ENCODE results near the gene POU1F1. TPM values are rescaled to one million over a fixed set of nuclear protein-coding genes. Genes with fewer than 3 reads are reported as not detected.

POU1F1 gene
- total RNA-seq, 2 donors from 2014 or later = not detected

DNA sequence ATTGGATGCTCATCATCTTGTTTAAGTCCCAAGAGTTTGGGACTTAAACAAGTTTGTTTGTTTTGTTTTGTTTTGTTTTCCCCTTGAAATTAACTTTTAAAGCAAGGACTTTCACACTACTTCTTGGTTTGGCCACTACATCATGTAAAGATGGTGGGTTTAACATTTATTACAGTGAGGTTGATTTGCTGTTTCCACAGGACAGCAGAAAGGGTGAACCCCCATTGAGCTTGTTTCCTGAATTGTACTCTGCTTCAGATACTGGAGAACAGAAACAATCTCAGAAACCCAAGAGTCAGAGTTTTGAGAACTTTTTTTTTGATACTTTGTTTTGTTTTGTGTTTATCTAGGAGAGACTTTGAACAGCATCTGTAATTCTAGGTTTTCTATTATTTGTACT is 6.7 kb downstream of the POU1F1 start:
- no peaks in the 10 kb centered on the region for H3K9me3 Mint-ChIP-seq

DNA sequence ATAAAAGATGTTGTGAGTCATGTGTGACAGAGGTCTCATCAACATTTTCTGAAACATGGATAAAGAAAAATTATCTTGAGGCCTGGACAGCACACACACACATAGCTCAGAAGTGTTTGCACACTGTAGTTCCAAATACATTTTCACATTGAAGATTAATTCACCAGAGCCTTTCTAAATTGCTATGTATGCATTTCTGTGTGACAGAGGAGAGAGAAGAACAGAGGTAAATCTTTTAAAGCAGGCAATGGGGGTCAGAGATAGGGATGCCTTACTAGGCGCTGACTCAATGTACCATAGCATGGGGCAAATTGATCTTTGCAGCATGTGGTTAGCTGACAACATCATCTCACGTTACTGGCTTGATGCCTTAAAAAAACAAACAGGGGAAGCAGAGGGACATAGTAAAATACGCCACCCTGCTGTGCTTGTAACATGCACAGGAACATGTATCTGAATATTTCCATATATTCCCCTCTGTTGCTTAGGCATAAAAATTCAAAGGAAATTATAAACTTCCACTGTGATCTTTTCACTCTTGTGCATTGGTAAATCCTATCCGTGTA is 7.7 kb downstream of the POU1F1 start:
- Mint-ChIP-seq H3K27ac (no peak overlapping the region), H3K4me1 (peaks cover 3% of the 10 kb centered on the region), H3K36me3 (ENCODE audit: low read depth) (no peaks in the 10 kb centered on the region), H3K4me3 (no peak overlapping the region), H3K27me3 (ENCODE audit: insufficient read depth) (no peaks in the 10 kb centered on the region), H3K9me3 (no peaks in the 10 kb centered on the region)
- no peaks in the 10 kb centered on the region for H3K27me3 ChIP-seq (ENCODE audit: control insufficient read depth, insufficient read depth, low read length, poor library complexity, severe bottlenecking)
- H3K27ac ChIP-seq (ENCODE audit: low read depth, low read length) = no peak overlapping the region
- no peak overlapping the region for H3K4me3 ChIP-seq (ENCODE audit: low read length)
- H3K9ac ChIP-seq (ENCODE audit: extremely low read depth, low read length, poor library complexity, severe bottlenecking) = no peak overlapping the region
- no peaks in the 10 kb centered on the region for H3K4me1 ChIP-seq (ENCODE audit: control insufficient read depth, insufficient read depth, low read length)
- TF ChIP-seq, protein P1, sequence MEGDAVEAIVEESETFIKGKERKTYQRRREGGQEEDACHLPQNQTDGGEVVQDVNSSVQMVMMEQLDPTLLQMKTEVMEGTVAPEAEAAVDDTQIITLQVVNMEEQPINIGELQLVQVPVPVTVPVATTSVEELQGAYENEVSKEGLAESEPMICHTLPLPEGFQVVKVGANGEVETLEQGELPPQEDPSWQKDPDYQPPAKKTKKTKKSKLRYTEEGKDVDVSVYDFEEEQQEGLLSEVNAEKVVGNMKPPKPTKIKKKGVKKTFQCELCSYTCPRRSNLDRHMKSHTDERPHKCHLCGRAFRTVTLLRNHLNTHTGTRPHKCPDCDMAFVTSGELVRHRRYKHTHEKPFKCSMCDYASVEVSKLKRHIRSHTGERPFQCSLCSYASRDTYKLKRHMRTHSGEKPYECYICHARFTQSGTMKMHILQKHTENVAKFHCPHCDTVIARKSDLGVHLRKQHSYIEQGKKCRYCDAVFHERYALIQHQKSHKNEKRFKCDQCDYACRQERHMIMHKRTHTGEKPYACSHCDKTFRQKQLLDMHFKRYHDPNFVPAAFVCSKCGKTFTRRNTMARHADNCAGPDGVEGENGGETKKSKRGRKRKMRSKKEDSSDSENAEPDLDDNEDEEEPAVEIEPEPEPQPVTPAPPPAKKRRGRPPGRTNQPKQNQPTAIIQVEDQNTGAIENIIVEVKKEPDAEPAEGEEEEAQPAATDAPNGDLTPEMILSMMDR (conservative IDR thresholded peaks at IDR 0.05) = no peak
- DNase-seq = no peak
- H3K36me3 ChIP-seq (ENCODE audit: control insufficient read depth, insufficient read depth, low read length) = no peaks in the 10 kb centered on the region
- WGBS, 2 experiments (ENCODE audit: insufficient coverage in 1 of 2, insufficient read length in 1 of 2) = 74 to 88% methylated on average over 1 to 4 of the region's 4 CpGs
- H3K9me3 ChIP-seq (ENCODE audit: control insufficient read depth, low read length) = no peaks in the 10 kb centered on the region

More for the DNA sequence above, 6.7 kb downstream of the POU1F1 start:
- Mint-ChIP-seq H3K27me3 (ENCODE audit: insufficient read depth) (no peaks in the 10 kb centered on the region), H3K4me1 (peaks cover 3% of the 10 kb centered on the region), H3K36me3 (ENCODE audit: low read depth) (no peaks in the 10 kb centered on the region), H3K27ac (no peak overlapping the region), H3K4me3 (no peak overlapping the region)
- Histone ChIP-seq H3K27me3 (ENCODE audit: control insufficient read depth, insufficient read depth, low read length, poor library complexity, severe bottlenecking) (no peaks in the 10 kb centered on the region), H3K27ac (ENCODE audit: low read depth, low read length) (no peak overlapping the region), H3K9ac (ENCODE audit: extremely low read depth, low read length, poor library complexity, severe bottlenecking) (no peak overlapping the region), H3K4me3 (ENCODE audit: low read length) (no peak overlapping the region), H3K36me3 (ENCODE audit: control insufficient read depth, insufficient read depth, low read length) (no peaks in the 10 kb centered on the region), H3K4me1 (ENCODE audit: control insufficient read depth, insufficient read depth, low read length) (no peaks in the 10 kb centered on the region), H3K9me3 (ENCODE audit: control insufficient read depth, low read length) (no peaks in the 10 kb centered on the region)
- TF ChIP-seq, protein P1 (conservative IDR thresholded peaks at IDR 0.05) = no peak
- no peak for DNase-seq

DNA sequence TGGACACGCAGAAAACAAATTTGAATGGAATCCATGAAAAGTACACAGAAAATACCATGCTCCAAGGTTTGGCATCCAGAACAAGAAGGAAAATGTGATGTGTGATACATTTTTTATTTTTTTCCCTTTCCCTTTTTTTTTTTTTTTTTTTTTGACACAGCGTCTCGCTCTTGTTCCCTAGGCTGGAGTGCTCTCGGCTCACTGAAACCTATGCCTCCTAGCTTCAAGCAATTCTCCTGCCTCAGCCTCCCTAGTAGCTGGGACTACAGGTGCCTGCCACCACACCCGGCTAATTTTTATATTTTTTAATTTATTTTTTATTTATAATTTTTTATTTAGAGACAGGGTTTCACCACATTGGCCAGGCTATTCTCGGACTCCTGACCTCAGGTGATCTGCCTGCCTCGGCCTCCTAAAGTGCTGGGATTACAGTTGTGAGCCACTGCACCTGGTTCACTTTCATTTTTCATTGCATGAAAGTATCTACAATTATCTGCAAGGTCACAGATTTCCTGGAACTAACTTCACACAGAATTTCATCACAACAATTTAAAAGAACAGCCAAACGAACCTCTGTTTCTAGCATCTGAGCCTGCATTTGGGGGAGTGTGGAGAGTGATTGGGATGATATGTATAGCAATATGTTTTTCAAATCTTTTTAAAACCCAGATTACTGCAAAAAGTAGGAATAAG is 8.3 kb downstream of the POU1F1 start:
- Mint-ChIP-seq H3K9me3 (no peaks in the 10 kb centered on the region), H3K36me3 (ENCODE audit: low read depth) (no peaks in the 10 kb centered on the region), H3K27me3 (ENCODE audit: insufficient read depth) (no peaks in the 10 kb centered on the region), H3K4me3 (no peak overlapping the region), H3K4me1 (peaks cover 3% of the 10 kb centered on the region), H3K27ac (no peak overlapping the region)
- no peaks in the 10 kb centered on the region for H3K36me3 ChIP-seq (ENCODE audit: control insufficient read depth, insufficient read depth, low read length)
- no peak overlapping the region for H3K9ac ChIP-seq (ENCODE audit: extremely low read depth, low read length, poor library complexity, severe bottlenecking)
- WGBS, 2 experiments (ENCODE audit: insufficient coverage in 1 of 2, insufficient read length in 1 of 2) = 79 to 93% methylated on average over 2 to 7 of the region's 8 CpGs
- no peak for DNase-seq
- H3K27me3 ChIP-seq (ENCODE audit: control insufficient read depth, insufficient read depth, low read length, poor library complexity, severe bottlenecking) = no peaks in the 10 kb centered on the region
- no peak overlapping the region for H3K27ac ChIP-seq (ENCODE audit: low read depth, low read length)
- H3K4me3 ChIP-seq (ENCODE audit: low read length) = no peak overlapping the region
- H3K4me1 ChIP-seq (ENCODE audit: control insufficient read depth, insufficient read depth, low read length) = no peaks in the 10 kb centered on the region
- H3K9me3 ChIP-seq (ENCODE audit: control insufficient read depth, low read length) = no peaks in the 10 kb centered on the region
- TF ChIP-seq, protein P1 (conservative IDR thresholded peaks at IDR 0.05) = no peak
